Natural killer cell (primary cell): ENCODE data around the gene PARVG. TPM values are rescaled to one million over a fixed set of nuclear protein-coding genes. Genes with fewer than 3 reads are reported as not detected.

ENCODE experiments used
- ATAC-seq, 3 donors: fragments of 150-1000 bp in 2 of 3; fragments of 200-7000 bp in 1 of 3; cut with Tn5 transposase; 1 replicate in 1 of 3; 2 replicates in 2 of 3; pipeline ENCODE4 v1.10.0; 2021; ENCODE audit warnings: mild to moderate bottlenecking in 2 of 3, moderate library complexity in 2 of 3
- DNase-seq, 2 donors: peaks; one replicate each; pipeline versions ENCODE4 v3.0.0 to v3.0.0-alpha.2; 2013 to 2021; ENCODE audit warnings: mixed read lengths in 1 of 2
- H3K27ac ChIP-seq: one replicate; pipeline ENCODE4 v1.5.1; 2013; ENCODE audit warnings: mild to moderate bottlenecking, low read length
- H3K27me3 ChIP-seq: one replicate; pipeline ENCODE4 v1.6.1; 2013; ENCODE audit warnings: low read length; ENCODE audit not compliant: control insufficient read depth, insufficient read depth
- H3K36me3 ChIP-seq: one replicate; pipeline ENCODE4 v1.6.1; 2013; ENCODE audit warnings: low read length; ENCODE audit not compliant: control insufficient read depth, insufficient read depth
- H3K4me1 ChIP-seq: one replicate; pipeline ENCODE4 v1.6.1; 2013; ENCODE audit warnings: low read length; ENCODE audit not compliant: control insufficient read depth, insufficient read depth
- H3K4me3 ChIP-seq: one replicate; pipeline ENCODE4 v1.5.1; 2013; ENCODE audit warnings: low read length
- H3K9me3 ChIP-seq: one replicate; pipeline ENCODE4 v1.6.1; 2013; ENCODE audit warnings: low read length; ENCODE audit not compliant: control insufficient read depth, insufficient read depth
- H3K27ac Mint-ChIP-seq, 2 donors: one replicate each; pipeline ENCODE4 v1.8.0; 2022; ENCODE audit warnings: mild to moderate bottlenecking in 2 of 2, mixed read lengths in 2 of 2, moderate library complexity in 1 of 2
- H3K27me3 Mint-ChIP-seq, 2 donors: one replicate each; pipeline ENCODE4 v1.8.0; 2022; ENCODE audit warnings: low read depth in 2 of 2, mixed read lengths in 2 of 2
- H3K36me3 Mint-ChIP-seq: one replicate; pipeline ENCODE4 v1.8.0; 2022; ENCODE audit warnings: mixed read lengths
- H3K4me1 Mint-ChIP-seq, 2 donors: one replicate each; pipeline ENCODE4 v1.8.0; 2022; ENCODE audit warnings: mixed read lengths in 2 of 2
- H3K4me3 Mint-ChIP-seq: one replicate; pipeline ENCODE4 v1.8.0; 2022; ENCODE audit warnings: mild to moderate bottlenecking, moderate library complexity, mixed read lengths
- H3K9me3 Mint-ChIP-seq, 2 donors: one replicate each; pipeline ENCODE4 v1.8.0; 2022; ENCODE audit warnings: mixed read lengths in 2 of 2
- WGBS: methylation state at CpG from one replicate; pipeline ENCODE4 v1.1.7; 2013; ENCODE audit warnings: missing lambda C conversion rate; ENCODE audit not compliant: insufficient coverage; 5-methylcytosine and 5-hydroxymethylcytosine counted together
- intact Hi-C: fragments of 100-400 bp; cut with micrococcal nuclease; formaldehyde crosslinking; loops from one replicate; pipeline ENCODE4 v1.14.2; 2022
- total RNA-seq, 4 donors: library from RNA; stranded (reverse); fragments of 120-200 nt in 1 of 4; gene quantifications; one replicate each; pipeline versions ENCODE4 v1.2.3 to v1.2.4, GENCODE V29; 2013 to 2022
- TF ChIP-seq, protein P1 (sequence below): fragments of 200-600 bp; IDR thresholded peaks from one replicate; pipeline ENCODE4 v1.8.0; 2022; ENCODE audit warnings: antibody characterized with exemption

PARVG gene
- total RNA-seq, 3 donors from 2014 or later (not counting 1 experiment from before 2014, with no cell fraction given) = 130 to 146 (median 131) TPM

DNA sequence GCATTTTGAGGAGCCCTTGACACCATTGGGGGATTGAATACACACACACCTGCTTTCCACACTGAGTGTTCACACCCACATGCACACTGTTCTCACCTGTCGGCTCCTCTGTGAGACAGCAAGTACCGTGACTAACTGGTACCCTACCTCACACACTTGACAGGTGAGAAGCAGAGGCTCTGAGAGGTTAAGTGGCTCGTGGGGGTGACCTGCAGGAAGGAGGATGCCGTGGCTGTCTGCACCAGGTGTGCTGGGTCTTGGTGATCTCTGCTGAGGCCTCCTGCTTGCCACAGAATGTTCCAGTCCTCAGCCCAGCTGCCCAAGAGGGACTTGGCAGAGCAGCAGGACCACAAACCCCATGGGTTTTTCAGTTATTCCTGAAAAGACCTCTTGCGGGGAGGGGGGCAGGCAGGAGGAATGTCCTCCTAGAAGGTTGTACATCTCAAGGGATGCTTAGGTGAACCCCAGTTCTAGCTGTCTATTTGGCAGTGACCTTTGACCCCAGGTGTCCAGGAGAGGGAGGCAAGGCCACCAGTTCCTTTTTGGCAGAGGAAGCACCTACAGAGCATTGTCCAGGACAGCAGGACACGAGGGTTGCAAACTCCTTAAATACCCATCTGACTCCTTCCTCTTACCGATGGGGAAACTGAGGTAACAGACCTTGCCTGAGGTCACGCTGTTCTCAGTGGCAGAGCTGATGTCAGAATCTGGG is 66.0 kb downstream of the PARVG start:
- Mint-ChIP-seq H3K36me3 (no peaks in the 10 kb centered on the region), H3K4me1 (no peaks in the 10 kb centered on the region), H3K27ac (no peak overlapping the region), H3K4me3 (no peak overlapping the region), H3K9me3 (peaks cover 4 to 5% of the 10 kb centered on the region in 2 donors), H3K27me3 (peaks cover 32 to 50% of the 10 kb centered on the region in 2 donors)
- Histone ChIP-seq H3K9me3 (peaks cover 3% of the 10 kb centered on the region), H3K4me3 (no peak overlapping the region), H3K27ac (no peak overlapping the region), H3K36me3 (no peaks in the 10 kb centered on the region), H3K4me1 (no peaks in the 10 kb centered on the region), H3K27me3 (no peaks in the 10 kb centered on the region)
- TF ChIP-seq, protein P1, sequence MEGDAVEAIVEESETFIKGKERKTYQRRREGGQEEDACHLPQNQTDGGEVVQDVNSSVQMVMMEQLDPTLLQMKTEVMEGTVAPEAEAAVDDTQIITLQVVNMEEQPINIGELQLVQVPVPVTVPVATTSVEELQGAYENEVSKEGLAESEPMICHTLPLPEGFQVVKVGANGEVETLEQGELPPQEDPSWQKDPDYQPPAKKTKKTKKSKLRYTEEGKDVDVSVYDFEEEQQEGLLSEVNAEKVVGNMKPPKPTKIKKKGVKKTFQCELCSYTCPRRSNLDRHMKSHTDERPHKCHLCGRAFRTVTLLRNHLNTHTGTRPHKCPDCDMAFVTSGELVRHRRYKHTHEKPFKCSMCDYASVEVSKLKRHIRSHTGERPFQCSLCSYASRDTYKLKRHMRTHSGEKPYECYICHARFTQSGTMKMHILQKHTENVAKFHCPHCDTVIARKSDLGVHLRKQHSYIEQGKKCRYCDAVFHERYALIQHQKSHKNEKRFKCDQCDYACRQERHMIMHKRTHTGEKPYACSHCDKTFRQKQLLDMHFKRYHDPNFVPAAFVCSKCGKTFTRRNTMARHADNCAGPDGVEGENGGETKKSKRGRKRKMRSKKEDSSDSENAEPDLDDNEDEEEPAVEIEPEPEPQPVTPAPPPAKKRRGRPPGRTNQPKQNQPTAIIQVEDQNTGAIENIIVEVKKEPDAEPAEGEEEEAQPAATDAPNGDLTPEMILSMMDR = no peak
- ATAC-seq = no peak
- intact Hi-C loops = no loop called here
- no peak for DNase-seq
- 80% methylated on average over 5 of the region's 8 CpGs for WGBS

DNA sequence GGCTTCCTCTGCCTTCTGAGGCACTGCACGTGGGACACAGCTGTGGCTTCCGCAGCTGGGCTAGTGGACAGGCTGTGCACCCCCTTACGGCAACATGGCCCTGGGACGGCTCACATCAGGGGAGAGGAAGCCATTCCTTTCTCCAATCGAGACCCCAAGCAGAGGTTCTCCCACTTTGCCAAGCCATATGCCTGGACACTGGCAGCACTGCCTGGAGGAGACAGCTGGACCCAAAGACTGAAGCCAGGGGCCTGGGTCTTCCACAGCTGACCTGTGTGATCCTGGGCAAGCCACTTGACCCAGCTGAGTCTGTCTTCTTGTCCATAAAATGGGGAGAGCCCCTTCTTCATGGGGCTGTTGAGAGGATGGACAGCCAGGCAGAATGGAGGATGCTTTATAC is 66.6 kb downstream of the PARVG start:
- Histone ChIP-seq H3K27me3 (no peaks in the 10 kb centered on the region), H3K36me3 (no peaks in the 10 kb centered on the region), H3K27ac (no peak overlapping the region), H3K4me3 (no peak overlapping the region), H3K9me3 (peaks cover 3% of the 10 kb centered on the region), H3K4me1 (no peaks in the 10 kb centered on the region)
- intact Hi-C loops = no loop called here
- H3K27me3 Mint-ChIP-seq = peaks cover 33 to 50% of the 10 kb centered on the region in 2 donors
- DNase-seq (no peak), ATAC-seq (no peak)
- no peaks in the 10 kb centered on the region for H3K4me1 Mint-ChIP-seq
- no peaks in the 10 kb centered on the region for H3K36me3 Mint-ChIP-seq
- WGBS = 83% methylated on average over 5 of the region's 5 CpGs
- H3K27ac Mint-ChIP-seq = no peak overlapping the region
- TF ChIP-seq, protein P1 = no peak
- no peak overlapping the region for H3K4me3 Mint-ChIP-seq
- H3K9me3 Mint-ChIP-seq = peaks cover 4 to 5% of the 10 kb centered on the region in 2 donors

DNA sequence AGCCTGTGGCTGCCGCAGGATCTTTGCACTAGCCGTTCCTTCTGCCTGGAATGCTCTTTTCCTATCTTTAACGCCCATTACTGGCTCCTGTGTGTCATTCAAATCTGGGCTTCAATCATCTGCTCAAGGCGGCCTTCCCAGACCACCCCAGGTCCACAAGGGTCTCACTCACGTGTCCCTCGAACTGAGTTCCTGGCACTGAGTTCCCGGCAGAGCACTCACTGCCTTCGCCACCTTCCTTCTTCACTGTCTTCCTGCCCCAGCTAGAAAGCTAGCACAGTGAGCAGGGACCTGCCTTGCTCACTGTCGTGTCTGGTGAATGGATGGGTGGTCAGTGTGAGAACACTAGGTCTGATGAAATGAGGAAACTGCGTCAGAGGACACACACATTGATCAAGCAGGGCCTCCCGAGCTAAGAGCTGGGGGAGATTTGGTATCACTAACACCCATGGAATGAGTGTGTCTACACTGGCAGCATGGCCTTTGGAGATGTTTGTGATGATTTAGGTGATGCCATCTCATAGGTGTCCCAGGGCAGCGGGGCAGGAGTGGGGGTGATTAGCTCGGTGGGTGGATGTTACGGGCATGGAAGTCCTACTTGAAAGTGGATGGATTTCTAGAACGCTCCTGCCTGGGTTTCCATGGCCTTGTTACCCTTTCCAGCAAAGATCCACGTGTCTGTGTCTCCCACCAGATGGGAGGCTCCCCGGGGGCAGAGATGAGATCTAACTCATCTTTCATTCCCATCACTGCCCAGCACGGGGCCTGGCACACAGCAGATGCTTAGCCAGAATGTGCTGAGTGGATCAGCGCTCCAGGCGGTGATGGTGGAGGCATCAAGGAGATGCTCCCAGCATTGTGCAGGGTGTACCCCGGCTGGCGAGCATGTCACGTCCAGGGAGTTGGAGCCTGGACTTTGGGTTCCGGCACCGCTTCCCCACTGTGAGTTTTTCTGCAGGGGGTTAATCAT is 67.5 kb downstream of the PARVG start:
- Histone ChIP-seq H3K9me3 (peaks cover 3% of the 10 kb centered on the region), H3K27me3 (no peaks in the 10 kb centered on the region), H3K27ac (no peak overlapping the region), H3K36me3 (no peaks in the 10 kb centered on the region), H3K4me1 (no peaks in the 10 kb centered on the region), H3K4me3 (no peak overlapping the region)
- intact Hi-C loops = no loop called here
- H3K9me3 Mint-ChIP-seq = peaks cover 4 to 5% of the 10 kb centered on the region in 2 donors
- TF ChIP-seq, protein P1 = no peak
- WGBS = 90% methylated on average over 25 of the region's 25 CpGs
- DNase-seq (no peak), ATAC-seq (no peak)
- H3K27me3 Mint-ChIP-seq = peaks cover 33 to 53% of the 10 kb centered on the region in 2 donors
- no peaks in the 10 kb centered on the region for H3K36me3 Mint-ChIP-seq
- H3K27ac Mint-ChIP-seq = no peak overlapping the region
- H3K4me3 Mint-ChIP-seq = no peak overlapping the region
- H3K4me1 Mint-ChIP-seq = no peaks in the 10 kb centered on the region
